Esophagus muscularis mucosa (tissue), 2 donors: ENCODE measurements around the gene ELOA.

ENCODE experiments used
- POLR2A ChIP-seq: fragments of 450-650 bp; IDR thresholded peaks from one replicate; pipeline ENCODE4 v1.6.1; 2017; ENCODE audit warnings: antibody characterized with exemption, moderate library complexity, mild to moderate bottlenecking, low read depth
- POLR2AphosphoS5 ChIP-seq, 2 donors: sonication (generic); formaldehyde crosslinking; IDR thresholded peaks; one replicate each; pipeline ENCODE4 v1.6.1; 2017; ENCODE audit warnings: antibody characterized with exemption in 2 of 2

- TF ChIP-seq POLR2A (no peak), POLR2AphosphoS5 (IDR thresholded peaks at IDR 0.05) (no peak)
Observed at GRCh38 chr1:23797478-23798448, 54.5 kb downstream of the ELOA start.
